ENCODE data around the gene HNRNPA2B1. TPM values are rescaled to one million over a fixed set of nuclear protein-coding genes. Genes with fewer than 3 reads are reported as not detected.
A peak's percentile ranks its signal among the peaks of the same experiment; 100 is the strongest.
"Not testable (repeated sequence)": the region's sequence is repeated elsewhere in the genome, so short reads cannot be mapped to it uniquely, and the experiment has no call there.

HNRNPA2B1 gene
- total RNA-seq, 1 experiment from 2014 or later: 272 TPM

DNA sequence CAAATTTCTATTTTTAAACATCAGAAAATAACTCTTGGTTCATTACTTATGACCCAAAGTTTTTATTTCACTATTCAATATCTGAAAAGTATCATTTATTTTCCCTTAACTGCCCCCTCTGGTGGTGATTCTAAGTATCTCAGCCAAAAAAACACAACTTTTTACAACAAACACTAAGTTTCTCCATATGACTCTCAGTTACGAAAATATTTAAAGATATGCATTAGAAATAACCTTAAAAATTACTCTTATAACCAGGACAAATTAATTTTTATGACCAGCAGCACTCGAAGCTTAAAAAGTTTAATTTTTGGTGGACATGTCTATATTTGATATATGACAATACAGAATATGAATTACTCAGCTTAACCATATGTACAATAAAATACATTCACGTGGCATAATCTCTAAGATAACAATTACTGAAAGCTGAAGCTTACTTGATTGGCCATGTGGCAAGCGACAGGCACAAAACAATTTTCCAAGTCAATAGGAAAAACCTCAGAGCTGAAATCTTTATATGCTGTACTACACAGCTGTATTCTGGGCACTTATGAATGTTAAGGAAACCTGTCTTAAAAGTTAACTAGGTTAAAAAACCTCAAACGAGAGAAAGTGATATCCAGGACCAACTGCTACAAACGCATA, 2.3 kb downstream of the HNRNPA2B1 start:
- peak; percentile 76 for DNase-seq (ENCODE audit: low spot score)

DNA sequence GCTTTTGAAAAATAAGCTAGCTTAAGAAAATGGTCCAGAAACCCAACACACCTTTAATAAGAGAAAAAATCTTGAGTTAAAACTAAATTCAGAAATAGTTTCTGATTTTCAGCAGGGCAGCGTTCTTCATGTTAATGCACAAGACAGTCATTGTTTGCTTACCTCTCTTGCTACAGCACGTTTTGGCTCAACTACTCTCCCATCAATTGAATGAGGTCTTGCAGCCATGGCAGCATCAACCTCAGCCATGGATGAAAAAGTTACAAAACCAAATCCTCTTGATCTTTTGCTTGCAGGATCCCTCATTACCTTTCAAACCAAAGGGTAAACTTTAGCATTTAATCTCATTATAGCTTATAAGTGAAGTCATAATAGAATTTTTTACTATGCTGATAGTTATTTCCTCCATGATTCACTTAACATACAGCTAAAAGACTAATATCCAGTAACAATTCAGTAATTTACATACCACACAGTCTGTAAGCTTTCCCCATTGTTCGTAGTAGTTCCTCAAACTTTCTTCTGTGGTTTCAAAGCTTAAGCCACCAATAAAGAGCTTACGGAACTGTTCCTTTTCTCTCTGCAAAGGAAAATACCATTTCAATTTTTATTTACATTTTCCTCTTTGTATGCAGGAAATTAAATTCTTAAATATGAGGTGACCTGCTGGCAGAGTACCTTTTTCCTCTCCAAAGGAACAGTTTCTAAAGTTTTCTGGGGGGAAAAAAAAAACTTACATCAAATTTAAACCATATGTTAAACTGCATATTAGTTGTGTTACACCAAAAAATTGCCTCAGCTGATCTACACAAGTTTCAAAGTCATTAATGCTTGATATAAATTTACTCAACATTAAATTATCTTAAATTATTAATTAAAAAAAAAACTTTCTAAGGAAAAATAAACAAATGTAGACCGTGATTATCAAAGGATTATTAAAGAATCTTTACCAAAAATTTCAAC, 3.1 kb downstream of the HNRNPA2B1 start:
- peak; percentile 57 for DNase-seq (ENCODE audit: low spot score)

DNA sequence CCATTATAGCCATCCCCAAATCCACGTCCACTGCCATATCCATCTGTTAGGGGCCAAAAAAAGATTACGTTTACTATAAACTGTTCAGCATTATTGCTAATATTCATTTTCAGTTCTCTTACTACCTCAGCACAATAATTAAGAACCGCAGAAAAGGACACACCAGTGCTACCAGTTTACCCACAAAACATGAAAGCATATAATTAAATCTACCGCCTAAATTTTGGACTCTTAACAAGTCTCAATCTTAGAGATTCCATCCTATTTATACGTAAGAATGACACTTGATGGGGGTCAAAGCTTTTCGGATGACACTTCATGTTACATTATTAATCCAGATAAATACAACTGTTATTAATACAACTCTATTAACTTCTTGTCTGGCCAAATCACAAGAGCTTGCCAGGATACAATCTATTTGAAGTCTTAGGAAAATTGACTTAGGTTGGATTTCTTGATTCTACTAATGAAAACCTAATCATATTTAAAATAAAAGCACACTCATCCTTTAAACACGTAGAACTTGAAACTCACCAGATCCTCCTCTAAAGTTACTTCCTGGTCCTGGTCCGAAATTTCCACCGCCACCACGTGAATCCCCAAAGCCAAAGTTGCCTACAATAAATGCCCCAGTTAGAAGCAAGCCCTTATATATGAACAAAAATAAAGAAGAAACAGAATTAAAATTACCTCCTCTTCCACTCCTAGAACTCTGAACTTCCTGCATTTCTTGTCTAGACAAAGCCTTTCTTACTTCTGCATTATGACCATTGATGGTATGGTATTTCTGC, 4.5 kb downstream of the HNRNPA2B1 start:
- DNase-seq (ENCODE audit: low spot score): peak; percentile 43

DNA sequence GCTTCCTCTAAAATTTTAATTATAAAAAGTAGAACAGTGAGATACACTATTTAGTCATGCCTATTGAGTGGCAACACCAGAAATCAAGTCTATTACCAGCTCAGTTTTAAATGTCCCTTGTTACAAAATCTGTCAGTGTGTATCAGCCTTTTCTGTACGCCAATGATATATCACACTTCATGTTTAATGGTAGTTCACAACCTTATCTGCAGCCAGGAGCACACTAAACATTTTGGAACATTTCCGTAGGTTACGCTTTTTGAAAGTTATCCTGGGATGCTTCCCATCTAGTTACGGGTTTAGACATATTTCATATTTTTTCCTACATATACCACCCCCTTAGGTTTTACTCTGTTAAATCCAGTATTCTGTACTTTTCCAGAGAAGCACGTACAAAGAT, 5.4 kb downstream of the HNRNPA2B1 start:
- no peak for DNase-seq (ENCODE audit: low spot score)

DNA sequence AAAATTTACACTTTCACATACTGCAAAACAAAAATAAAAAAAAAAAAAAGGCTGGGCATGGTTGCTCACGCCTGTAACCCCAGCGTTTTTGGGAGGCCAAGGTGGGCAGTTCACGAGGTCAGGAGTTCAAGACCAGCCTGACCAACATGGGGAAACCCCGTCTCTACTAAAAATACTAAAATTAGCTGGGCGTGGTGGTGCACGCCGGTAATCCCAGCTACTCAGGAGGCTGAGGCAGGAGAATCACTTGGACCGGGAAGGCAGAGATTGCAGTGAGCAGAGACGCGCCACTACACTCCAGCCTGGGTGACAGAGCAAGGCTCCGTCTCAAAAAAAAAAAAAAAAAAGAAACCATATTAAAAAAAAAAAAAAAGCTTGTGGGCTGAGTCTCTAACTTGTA, 5.8 kb downstream of the HNRNPA2B1 start:
- DNase-seq (ENCODE audit: low spot score): not testable (repeated sequence)

DNA sequence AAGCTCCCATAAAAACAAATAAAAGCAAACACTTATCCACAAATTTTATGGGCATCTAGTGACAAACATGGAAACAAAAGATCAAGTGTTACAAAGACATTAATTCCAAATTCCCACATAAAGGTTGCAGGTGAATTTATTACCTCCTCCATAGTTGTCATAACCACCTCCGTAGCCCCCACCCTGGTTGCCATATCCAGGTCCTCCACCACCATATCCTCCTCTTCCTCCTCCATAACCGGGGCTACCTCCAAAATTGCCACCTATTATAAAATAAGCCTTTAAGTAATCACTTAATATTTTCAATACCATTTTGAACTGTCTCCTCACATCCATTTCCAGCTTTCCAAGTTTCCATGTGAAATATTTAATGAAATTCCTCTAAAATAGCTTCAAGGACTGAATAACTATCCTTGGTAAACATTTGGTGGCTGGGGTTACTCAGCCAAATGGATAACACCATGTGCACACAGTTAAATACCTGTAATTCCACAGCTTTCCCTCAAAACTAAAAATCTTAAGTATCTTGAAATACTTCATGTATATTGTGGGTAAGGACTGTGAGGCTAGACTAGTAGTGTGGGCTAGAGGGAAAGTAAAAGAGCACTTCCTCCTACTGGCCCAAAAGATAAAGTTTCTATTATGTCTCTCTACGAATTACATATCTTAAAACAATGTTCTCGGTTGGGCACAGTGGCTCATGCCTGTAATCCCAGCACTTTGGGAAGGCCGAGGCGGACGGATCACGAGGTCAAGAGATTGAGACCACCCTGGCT, 6.9 kb downstream of the HNRNPA2B1 start:
- DNase-seq (ENCODE audit: low spot score): no peak

DNA sequence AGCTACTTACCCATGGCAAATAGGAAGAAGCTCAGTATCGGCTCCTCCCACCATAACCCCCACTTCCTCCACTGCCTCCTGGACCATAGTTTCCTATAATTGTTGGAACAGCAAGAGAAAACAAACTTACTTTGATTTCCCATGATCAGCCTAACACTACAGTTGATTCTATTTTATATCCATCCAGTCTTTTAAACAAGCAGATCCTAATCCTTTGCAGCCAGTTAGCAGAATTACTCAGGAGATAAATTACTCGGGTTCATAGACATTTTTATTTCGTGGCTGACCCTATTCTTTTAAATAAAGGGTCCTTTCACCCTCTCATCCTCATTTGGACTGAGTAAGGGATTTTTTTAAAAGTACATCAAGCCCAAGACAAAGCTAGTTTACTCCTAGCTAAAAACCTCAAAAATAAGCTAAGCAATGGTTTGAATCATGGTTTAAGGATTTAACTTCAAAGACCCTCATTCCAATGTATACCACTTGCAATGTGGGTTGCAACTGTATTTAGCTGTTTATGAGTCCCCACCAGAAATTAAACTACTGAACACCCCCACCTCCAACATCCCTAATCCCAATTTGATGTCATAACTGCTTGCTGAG, 8.0 kb downstream of the HNRNPA2B1 start:
- DNase-seq (ENCODE audit: low spot score): no peak

DNA sequence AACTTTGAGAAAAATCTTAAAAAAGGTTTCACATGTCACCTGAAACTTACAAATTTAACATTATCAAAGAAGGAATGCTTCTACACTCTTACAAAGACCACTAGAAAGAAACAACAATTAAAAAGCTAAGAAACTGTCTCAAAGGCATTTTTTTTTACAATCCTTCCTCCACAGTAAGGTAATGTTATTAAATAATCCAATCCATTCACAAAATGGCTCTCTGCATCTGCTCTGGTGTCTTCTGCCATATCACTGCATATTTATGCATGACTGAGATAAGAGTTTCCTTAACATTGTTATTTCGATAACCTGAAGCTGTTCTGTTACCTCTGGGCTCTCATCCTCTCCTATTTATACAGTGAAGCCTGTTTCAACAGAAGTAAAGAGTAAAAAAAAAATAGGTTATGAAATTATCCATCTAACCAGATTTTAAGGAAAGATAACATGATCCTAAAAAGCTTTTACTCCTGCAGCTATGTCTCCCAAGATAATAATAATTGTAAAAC, 8.5 kb downstream of the HNRNPA2B1 start:
- no peak for DNase-seq (ENCODE audit: low spot score)

DNA sequence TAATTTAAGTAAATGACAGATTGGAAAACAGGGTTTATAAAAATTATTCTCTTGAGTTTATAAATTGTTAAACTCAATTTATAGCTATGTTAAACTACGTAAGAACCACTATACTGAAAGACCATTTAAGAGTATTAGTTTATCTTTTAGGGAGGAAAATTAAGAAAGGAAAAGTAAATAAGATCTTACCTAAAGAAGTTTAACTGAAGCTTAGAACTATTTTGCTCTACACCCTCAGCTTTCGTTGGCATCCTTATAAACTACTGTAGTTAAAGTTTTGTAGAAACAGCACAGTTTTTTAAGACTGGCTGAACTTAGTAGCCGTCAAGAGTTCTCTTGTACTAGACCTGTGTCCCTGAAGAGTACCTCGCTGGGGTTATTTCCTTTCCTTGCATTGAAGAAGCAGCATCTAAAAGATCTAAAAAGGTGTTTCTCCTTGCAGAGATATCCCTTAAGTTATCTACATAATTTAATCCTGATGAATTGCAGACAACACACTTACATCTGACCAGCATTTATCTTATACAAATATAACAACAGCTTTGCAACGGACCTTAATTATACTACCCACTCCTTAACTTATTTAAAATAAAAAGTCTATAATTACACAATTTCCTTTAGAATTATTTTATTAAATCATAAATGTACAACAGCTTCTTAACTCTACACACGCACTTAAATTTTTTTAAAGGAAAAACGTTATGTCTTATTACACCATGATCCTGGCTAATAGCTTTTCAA, 9.1 kb downstream of the HNRNPA2B1 start:
- no peak for DNase-seq (ENCODE audit: low spot score)

DNA sequence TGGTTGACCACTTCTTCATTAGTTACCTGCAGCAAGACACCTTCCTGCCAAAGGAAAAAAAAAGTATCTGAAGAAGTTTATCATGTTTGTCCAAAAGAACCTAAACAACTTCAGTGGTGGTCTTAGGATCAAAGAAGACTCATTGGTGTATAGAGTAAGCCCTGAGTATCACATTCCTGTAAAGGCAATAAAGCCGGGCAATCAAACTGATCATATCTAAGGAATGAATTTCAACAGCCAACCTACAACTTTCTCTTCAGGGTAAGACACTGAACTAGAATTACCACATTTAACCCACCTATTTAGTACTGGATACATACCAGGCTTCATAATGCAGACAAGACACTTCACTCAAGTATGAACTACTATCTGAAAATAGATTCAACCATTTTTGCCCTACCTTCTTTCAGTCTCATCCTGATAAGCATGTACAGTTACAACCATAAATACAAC, 10.1 kb downstream of the HNRNPA2B1 start:
- no peak for DNase-seq (ENCODE audit: low spot score)

DNA sequence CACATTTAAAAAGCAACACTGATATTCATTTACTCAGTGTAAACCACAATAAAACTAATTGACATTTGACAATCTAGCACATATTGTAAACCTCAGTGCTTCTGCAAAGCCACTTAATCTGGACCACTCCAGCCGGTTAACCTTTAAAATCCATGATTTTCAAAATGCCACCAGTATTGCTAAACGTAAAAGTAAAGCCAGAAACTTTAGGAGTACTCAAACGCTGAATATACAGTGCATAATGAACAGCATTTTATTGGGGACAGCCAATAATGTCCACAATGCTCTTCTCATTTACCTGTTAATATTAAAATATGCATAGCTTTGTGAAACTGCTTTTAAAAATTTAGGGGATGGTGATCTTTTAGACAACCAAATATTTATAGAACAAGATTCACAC, 10.8 kb downstream of the HNRNPA2B1 start:
- DNase-seq (ENCODE audit: low spot score): no peak

DNA sequence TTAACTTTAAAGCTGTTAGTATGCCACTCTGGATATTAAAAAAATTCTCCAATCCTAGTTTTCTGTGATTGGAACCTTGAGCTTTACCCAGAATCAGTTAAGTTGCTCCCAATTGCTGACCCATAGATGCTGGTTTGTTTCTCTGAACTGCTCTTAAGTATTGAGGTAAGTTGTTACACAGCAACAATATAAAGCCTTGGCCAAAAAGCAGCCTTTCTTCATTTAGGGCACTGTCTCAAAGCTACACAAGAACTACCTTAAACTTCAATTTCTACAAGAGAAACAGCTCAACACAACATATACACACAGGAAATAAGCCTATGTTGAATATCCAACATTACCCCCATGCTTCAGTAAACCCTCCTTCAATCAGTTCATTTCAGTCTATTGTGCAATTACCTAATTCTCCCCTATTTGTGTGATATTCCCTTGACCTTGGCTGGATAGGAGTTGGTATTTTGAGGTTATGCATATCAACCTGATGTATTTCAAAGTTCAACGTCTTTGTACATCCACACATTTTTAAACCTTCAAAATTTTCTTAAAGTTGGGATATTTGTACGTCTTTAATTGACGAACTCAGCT, 11.5 kb downstream of the HNRNPA2B1 start:
- DNase-seq (ENCODE audit: low spot score): peak; percentile 53

DNA sequence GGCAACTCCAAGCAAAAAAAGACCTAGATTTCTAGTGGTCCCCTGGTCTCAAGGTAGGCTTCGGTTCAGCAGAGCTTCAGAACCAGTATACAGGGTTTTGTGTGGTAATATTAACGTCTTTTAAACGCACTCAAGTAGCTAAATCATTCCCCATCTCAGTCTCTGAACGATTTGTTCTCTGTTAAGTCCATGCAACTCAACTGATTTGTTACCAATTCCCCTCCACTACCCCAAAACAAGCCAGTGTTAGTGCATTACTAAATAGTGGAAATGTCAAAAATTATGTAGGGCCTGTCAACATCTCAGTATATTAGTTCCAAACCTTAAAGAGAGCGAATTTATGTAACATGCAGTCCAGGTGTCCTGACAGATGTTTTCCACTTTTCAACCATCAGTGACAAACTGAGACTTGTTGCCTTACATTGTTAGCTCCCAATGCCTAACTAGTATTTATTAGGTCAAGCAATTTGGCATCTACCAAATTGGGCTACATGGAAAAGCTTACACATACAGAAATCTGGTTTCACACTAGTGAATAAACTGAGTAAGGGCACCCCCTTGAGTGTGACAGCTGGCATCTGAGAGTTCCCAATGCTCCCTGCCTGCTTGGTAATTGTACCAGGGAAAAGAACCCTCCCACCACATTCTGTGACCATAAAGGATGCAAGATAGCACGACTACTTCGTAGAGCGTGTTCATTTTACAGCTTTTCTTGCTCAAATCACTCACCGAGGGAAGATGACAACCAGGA, 12.2 kb downstream of the HNRNPA2B1 start:
- DNase-seq (ENCODE audit: low spot score): peak; percentile 71

DNA sequence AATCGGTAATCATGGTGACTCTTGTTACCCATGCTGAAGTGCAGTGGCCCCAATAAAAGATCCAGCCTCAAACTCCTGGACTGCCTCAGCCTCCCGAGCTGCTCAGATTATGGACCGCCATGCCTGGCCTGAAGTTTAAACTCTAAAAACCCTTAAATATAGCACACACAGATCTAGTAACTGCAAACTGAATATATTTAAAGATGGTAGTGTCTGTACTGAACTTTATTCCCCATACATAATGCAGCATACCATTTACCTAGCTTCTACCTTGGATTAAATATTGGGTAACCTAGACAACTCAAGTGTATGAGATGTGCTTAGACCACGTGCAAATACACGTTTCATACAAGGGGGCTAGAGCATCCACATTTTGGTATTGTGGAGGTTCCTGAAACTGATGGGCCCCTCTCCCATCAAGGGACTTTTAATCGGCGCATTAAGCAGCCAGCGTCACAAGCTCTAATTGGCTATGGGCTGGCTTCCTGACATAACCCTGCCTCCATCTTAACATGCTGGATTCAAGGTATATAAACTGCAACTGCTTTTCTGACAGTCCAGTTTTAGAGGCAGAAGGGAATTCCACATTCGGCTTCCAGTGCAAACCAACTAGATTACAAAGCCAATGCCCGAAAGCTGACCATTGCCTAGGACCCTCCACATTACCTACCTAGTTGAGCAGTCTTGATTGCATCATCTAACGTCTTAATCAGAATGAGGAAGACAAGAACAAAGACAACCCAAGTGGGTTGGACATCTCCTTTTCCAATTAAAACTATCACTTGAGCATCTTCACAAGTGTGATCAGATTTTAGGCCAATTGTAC, 13.0 kb downstream of the HNRNPA2B1 start:
- no peak for DNase-seq (ENCODE audit: low spot score)

DNA sequence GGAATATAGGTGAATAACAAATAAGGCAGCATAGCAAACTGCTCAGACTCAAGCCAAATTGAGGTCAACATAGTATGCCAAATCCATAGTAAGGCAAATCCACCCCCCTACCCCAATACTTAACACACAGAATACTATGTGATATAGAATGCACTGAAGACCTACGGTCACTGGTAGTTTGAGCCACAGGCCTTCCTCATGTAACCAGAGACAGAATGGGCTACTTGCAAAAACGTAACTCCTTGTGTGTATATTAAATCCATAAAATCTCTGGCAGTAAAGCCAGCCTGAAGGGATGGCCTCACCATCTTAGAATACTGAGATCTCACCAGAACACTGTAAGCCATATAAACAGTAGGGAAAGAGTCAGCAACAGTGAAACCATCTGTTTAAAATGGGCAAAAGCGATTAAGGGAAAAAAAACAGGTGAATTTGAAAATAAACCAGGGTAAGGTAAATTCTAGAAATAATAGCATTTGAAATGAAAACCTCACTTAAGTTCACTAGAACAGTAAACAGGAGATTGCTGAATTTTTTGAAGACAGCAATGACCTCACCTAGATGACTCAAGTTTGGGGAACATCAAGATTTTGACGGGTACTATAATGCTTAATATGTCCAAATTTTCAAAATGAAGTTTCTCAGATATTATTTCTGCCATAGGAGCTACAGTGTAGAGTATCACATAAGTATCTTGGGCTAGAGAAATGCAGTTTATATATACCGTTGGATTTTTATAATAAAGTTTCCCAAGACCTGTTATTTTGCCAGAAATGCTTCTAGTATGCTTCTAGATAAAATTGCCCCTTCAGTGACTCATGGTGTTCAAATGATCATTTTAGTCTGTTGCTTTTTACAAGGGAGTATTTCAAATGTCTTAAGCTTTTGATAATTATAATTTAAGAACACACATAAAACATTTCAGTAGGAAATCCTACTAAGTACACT, 13.9 kb downstream of the HNRNPA2B1 start:
- DNase-seq (ENCODE audit: low spot score): peak; percentile 51

DNA sequence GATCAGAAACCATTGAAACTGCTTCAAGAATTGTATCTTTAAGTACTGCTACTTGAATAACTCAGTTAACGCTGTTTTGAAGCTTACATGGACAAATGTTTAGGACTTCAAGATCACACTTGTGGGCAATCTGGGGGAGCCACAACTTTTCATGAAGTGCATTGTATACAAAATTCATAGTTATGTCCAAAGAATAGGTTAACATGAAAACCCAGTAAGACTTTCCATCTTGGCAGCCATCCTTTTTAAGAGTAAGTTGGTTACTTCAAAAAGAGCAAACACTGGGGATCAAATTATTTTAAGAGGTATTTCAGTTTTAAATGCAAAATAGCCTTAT, 14.7 kb downstream of the HNRNPA2B1 start:
- peak; percentile 28 for DNase-seq (ENCODE audit: low spot score)
